ENCODE measurements around the gene OR2L8.

The OR2L8 gene

GRCh38 chr1:247948558-247948957 is at the start of gene OR2L8:
TSS of gene OR2L8 (plus strand) at chr1:247948858. CDS start at chr1:247948858, 0 bp downstream.
- no peak for DNase-seq

DNA sequence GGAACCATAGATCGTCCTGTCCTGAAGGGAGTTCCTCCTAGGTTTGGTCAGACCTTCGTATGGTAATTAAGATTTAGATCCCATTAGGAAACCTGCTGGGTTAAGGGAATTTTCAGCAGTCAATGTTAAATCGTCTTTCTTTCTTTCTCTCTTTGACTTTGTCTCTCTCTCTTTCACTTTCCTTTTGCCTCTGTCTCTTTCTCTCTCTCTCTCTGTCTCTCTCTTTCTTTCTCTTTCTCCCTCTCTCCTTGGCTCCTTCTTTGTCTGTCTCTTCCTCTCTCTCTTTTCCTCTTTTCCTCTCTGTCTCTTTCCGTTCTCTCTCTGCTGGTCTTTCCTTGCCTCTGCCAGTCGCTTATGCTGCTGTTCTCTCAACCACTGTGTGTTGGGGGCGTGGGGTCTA is 44.5 kb upstream of the OR2L8 start:
- no peak for DNase-seq

DNA sequence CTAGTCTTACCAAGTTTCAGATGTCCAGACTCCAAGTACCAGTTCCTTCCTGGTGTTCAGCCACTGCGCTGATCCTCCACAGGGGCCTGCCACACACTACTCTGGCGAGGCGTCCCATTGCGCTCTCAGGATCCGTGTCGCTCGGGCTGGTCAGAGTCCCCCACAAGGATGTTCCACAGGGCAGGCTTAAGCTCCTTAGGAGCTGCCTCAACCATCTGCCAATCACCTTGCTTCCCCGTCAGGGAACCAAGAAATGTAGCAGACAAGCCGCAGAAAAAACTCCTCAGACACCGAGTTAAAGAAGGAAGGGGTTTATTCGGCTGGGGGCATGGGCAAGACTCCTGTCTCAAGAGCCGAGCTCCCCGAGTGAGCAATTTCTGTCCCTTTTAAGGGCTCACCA is 43.5 kb upstream of the OR2L8 start:
- no peak for DNase-seq

- no peak for DNase-seq
Measured at GRCh38 chr1:247905910-247906503, 42.7 kb upstream of the OR2L8 start.

DNA sequence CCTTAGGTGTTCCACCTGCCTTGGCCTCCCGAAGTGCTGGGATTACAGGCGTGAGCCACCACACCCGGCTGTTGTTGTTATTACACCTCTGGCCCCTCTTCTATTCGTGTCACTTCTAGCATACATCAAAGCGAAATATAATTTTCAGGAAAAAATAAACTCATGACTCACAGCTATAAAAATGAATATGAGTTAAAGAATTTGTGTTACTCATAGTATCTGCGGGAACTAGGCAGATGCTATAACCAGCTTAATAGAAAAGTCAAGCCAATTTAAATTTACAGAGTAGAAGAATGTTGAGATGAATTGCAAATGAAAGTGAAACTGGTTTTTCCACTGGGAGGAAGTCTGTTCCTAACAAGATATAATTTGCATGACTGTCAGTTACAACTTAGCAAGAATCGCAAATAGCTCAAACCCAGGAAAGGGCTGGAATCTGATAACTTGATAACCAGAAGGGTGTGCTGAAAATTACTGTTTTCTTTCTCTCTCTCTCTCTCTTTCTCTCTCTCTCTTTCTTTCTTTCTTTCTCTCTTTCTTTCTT is 42.1 kb upstream of the OR2L8 start:
- DNase-seq = no peak

- DNase-seq = no peak
Measured at GRCh38 chr1:247908766-247909165, 39.9 kb upstream of the OR2L8 start.

DNA sequence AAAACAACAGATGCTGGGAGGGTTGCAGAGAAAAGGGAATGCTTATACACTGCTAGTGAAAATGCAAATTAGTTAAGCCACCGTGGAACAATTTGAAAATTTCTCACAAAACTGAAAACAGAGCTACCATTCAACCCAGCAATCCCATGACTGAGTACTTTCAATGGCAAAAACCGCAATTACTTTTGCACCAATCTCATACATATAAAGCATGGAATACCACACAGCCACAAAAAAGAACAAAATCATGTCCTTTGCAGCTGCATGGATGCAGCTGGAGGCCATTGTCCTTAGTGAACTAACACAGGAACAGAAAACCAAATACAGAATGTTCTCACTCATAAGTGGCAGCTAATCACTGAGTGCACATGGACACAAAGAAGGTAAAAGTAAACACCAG is 34.9 kb upstream of the OR2L8 start:
- DNase-seq = no peak

GRCh38 chr1:247914941-247915662 is 33.6 kb upstream of the OR2L8 start:
- no peak for DNase-seq

- DNase-seq = no peak
Measured at GRCh38 chr1:247919952-247920351, 28.7 kb upstream of the OR2L8 start, which contains the start of gene OR2T8. TSS of gene OR2T8 (plus strand) at chr1:247920252. CDS start at chr1:247921018, 766 bp downstream.

GRCh38 chr1:247923941-247924340 is 24.7 kb upstream of the OR2L8 start:
- no peak for DNase-seq

DNA sequence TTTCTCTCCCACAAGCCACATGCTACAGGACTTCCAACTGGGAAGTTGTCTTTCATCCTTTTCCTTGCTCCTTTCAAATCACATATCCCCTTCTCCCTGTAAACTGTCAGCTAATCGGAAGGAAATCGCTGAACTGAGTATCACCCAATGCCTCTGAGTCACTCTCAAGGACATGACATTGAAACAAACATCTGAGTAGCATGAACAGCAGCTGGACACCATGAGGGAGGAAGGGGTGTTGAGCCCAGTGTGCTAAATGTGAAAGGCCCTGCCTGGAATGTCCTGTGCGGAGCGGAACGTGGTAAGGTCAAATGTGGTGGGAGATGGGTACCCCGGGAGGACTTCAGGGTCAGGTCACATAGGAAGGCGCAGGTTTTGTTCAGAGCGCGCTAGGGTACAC is 23.8 kb upstream of the OR2L8 start, which contains the start of gene OR2AJ1:
Gene OR2AJ1, plus strand, starts transcription at position 22 of the 400 bp plus-strand sequence. CDS start 8,880 bp downstream, outside the sequence.
- no peak for DNase-seq

DNA sequence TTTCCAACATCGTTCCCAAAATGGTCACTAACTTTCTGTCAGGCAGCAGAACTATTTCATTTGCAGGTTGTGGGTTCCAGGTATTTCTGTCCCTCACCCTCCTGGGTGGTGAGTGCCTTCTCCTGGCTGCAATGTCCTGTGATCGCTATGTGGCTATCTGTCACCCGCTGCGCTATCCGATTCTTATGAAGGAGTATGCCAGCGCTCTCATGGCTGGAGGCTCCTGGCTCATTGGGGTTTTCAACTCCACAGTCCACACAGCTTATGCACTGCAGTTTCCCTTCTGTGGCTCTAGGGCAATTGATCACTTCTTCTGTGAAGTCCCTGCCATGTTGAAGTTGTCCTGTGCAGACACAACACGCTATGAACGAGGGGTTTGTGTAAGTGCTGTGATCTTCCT is 14.7 kb upstream of the OR2L8 start:
- no peak for DNase-seq

GRCh38 chr1:247935781-247936180 is 12.9 kb upstream of the OR2L8 start:
- no peak for DNase-seq

- no peak for DNase-seq
Measured at GRCh38 chr1:247936415-247936814, 12.2 kb upstream of the OR2L8 start.

- peak in 53 of 58 donors; percentile 11 to 89 (median 63) for DNase-seq
Measured at GRCh38 chr1:247936965-247937734, 11.5 kb upstream of the OR2L8 start.

GRCh38 chr1:247942624-247943023 is 6.0 kb upstream of the OR2L8 start:
- DNase-seq = no peak

- DNase-seq = no peak
Measured at GRCh38 chr1:247953408-247953807, 4.8 kb downstream of the OR2L8 start.

DNA sequence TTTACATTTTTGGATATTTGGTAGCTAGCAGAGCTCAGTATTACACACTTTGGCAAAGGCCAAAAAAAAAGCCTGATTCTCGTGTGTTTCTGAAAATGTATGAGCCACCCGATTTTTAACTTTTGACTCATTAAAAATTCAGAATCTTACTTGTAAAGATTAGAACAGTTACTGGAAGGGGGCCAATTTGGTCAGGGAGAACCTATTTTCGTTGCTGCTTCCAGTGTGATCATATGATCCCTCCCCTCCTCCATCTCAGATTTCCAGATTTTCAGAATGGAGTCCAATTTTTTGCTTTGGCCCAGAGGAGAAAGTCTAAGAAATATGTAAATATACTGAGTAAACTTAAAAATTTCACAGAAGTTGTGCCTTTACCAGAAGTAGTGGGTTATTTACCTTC is 13.1 kb downstream of the OR2L8 start:
- no peak for DNase-seq

DNA sequence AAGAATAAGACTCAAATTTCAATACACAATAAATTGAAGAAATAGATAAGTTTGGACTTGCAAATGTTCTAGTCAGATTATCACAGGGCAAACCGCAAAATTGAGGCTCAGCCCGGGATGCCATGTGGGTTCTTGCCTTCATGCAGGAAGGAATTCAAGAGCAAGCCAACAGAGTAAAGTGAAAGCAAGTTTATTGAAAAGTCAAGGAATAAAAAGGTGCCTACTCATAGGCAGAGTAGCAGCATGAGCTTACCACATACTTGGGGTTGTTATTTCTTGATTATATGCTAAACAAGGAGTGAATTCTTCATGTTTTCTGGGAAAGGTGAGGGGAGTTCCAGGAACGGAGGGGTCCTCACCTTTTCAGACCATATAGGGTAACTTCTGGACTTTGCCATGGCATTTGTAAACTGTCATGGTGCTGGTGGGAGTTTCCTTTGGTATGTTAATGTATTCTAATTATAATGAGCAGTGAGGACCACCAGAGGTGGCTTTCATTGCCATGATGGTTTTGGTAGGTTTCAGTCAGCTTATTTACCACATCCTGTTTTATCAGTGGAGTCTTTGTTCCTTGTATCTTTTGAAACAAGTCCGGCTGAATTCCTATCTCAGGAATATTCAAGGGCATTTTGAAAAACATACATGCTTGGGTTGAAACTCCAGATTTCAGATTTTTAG is 14.4 kb downstream of the OR2L8 start:
- DNase-seq = no peak

DNA sequence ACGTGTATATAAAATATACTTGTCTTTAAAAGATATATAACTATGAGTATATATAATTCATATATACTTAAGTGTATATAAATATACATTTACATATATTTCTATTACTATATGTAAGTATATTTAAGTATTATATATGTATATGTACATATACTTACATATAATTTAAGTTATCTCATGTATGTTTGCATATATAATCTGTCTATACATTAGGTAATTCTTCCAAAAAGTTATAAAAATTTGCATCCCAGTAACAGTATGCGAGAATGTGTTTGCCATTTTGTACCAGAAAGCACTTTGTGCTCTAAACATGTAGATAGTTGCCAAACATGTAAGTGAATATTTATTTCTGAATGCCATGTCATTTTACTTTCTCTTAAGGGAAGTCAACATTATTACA is 16.3 kb downstream of the OR2L8 start, which contains the start of gene OR2AK2:
Gene OR2AK2, plus strand, starts transcription at position 301 of the 400 bp plus-strand sequence. CDS start 144 bp downstream, outside the sequence.
- no peak for DNase-seq

Data from anterior cingulate cortex (tissue), 58 donors.